ENCODE data around the gene FOXO4. TPM values are rescaled to one million over a fixed set of nuclear protein-coding genes. Genes with fewer than 3 reads are reported as not detected.

FOXO4 gene
- total RNA-seq, 1 donor = 4.3 TPM

DNA sequence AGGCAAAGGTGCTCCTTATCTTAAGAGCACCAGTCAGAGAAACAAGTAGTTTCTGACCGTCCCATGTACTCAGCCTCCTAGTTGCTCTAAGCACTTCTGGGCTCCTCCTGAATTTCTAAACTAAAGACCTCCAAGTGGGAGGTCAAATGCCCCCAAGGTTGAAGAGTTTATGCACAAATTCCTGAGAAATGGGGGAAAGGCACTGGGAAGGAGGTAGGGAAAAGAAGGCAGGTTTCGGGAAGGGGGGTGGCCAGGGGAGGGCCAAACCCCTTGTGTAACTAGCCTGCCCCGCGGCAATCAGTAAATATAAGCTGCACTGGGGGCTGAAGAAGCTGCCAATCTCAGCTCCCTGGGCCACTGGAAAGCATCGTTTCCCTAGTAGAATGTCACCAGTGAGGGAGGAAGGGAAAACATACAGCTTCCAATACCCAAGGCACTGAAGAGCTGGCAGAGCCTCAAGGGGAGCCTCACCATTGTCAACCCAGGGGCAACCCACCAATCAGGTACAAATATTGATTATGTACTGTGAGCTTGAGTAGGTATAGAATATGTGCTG, 3.4 kb downstream of the FOXO4 start:
- TF ChIP-seq, protein P1, sequence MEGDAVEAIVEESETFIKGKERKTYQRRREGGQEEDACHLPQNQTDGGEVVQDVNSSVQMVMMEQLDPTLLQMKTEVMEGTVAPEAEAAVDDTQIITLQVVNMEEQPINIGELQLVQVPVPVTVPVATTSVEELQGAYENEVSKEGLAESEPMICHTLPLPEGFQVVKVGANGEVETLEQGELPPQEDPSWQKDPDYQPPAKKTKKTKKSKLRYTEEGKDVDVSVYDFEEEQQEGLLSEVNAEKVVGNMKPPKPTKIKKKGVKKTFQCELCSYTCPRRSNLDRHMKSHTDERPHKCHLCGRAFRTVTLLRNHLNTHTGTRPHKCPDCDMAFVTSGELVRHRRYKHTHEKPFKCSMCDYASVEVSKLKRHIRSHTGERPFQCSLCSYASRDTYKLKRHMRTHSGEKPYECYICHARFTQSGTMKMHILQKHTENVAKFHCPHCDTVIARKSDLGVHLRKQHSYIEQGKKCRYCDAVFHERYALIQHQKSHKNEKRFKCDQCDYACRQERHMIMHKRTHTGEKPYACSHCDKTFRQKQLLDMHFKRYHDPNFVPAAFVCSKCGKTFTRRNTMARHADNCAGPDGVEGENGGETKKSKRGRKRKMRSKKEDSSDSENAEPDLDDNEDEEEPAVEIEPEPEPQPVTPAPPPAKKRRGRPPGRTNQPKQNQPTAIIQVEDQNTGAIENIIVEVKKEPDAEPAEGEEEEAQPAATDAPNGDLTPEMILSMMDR (IDR thresholded peaks at IDR 0.05; ENCODE audit: insufficient read depth, low read depth, low read length) = no peak
- no peak for DNase-seq (ENCODE audit: low read depth)
- H3K4me3 ChIP-seq (ENCODE audit: low read depth, low read length) = no peak overlapping the region

DNA sequence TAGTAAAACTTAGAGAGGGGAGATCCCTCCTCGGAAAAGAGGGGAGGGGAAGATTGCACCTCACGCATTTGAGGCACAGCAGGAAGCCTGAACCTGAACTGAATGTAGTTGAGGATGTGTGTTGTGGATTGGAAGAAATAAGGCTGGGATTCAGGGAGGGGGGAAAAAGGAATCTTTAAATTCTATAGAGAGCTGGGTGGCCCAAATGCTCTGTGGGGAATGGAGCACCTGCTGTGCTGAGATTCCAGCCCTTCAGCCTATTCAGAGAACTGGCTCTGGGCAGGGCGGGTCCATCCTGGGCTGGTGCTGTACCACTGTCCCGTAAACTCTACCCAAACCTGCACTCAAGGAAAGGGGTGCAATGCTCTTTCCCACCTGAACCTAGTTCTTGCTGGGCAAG, 4.1 kb downstream of the FOXO4 start:
- no peak for DNase-seq (ENCODE audit: low read depth)
- TF ChIP-seq, protein P1 (IDR thresholded peaks at IDR 0.05; ENCODE audit: insufficient read depth, low read depth, low read length) = no peak
- H3K4me3 ChIP-seq (ENCODE audit: low read depth, low read length) = no peak overlapping the region

DNA sequence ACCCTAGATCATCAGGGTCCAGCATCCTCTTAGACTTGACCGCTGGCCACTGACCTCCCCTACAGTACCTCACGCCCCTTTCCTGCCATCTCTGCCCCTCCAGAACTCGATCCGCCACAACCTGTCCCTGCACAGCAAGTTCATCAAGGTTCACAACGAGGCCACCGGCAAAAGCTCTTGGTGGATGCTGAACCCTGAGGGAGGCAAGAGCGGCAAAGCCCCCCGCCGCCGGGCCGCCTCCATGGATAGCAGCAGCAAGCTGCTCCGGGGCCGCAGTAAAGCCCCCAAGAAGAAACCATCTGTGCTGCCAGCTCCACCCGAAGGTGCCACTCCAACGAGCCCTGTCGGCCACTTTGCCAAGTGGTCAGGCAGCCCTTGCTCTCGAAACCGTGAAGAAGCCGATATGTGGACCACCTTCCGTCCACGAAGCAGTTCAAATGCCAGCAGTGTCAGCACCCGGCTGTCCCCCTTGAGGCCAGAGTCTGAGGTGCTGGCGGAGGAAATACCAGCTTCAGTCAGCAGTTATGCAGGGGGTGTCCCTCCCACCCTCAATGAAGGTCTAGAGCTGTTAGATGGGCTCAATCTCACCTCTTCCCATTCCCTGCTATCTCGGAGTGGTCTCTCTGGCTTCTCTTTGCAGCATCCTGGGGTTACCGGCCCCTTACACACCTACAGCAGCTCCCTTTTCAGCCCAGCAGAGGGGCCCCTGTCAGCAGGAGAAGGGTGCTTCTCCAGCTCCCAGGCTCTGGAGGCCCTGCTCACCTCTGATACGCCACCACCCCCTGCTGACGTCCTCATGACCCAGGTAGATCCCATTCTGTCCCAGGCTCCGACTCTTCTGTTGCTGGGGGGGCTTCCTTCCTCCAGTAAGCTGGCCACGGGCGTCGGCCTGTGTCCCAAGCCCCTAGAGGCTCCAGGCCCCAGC, 5.2 kb downstream of the FOXO4 start:
- H3K4me3 ChIP-seq (ENCODE audit: low read depth, low read length) = no peak overlapping the region
- TF ChIP-seq, protein P1 (IDR thresholded peaks at IDR 0.05; ENCODE audit: insufficient read depth, low read depth, low read length) = no peak
- DNase-seq (ENCODE audit: low read depth) = no peak

DNA sequence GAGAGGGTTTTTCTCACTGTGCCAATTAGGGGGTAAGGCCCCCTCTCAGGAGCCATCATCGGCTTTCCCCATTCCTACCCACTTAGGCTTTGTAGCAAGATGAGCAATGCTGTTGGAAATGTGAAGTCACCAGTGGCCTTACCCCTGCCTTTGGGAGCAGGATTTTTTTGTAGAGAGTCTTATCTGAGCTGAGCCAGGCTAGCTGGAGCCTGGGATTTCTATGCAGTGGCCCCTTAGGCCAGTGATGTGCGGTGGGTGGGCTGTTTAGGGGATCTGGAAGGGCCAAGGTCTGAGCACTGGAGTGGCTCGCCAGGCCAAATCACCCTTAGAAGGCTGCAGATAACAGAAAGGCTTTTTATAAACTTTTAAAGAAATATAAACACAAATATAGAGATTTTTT, 6.6 kb downstream of the FOXO4 start:
- no peak overlapping the region for H3K4me3 ChIP-seq (ENCODE audit: low read depth, low read length)
- TF ChIP-seq, protein P1 (IDR thresholded peaks at IDR 0.05; ENCODE audit: insufficient read depth, low read depth, low read length) = no peak
- DNase-seq (ENCODE audit: low read depth) = no peak

DNA sequence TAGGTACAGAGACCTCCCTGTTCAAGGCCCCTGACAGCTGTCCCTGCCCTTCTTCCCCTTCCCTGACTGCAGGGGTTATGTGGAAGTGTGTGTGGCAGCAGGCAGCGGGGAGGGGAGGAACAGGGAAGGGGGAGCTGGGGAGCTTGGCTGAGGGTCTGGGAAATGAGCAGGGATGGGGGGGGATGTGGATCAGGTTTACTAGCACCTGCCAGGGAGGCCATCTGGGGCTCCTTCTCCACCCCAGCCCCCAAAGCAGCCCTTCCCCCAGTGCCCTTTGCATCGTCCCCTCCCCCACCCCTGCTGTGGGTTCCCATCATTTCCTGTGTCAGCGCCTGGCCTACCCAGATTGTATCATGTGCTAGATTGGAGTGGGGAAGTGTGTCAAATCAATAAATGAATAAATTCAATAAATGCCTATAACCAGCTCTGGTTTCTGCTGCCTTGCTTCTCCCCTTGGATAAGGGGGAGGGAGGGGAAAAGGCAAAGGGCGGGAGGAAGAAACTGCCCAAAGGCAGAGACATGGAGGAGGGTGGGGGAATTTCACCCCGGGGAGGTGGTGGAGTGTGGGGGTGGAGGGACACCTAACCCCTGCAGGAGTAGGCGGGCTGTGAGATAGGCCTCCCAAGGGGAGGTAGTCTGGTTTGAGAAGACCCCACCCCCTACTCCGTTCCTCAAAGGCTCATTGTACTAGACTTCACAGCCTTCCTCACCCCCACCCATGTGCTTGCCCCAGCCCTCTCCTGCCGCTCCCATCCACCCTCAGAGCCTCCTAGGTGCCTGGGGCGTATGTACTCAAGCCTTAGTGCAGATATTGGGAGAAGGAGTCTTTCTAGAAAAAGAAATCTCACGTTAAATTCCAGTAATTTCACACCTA, 7.7 kb downstream of the FOXO4 start:
- DNase-seq (ENCODE audit: low read depth) = no peak
- TF ChIP-seq, protein P1 (IDR thresholded peaks at IDR 0.05; ENCODE audit: insufficient read depth, low read depth, low read length) = no peak
- no peak overlapping the region for H3K4me3 ChIP-seq (ENCODE audit: low read depth, low read length)

DNA sequence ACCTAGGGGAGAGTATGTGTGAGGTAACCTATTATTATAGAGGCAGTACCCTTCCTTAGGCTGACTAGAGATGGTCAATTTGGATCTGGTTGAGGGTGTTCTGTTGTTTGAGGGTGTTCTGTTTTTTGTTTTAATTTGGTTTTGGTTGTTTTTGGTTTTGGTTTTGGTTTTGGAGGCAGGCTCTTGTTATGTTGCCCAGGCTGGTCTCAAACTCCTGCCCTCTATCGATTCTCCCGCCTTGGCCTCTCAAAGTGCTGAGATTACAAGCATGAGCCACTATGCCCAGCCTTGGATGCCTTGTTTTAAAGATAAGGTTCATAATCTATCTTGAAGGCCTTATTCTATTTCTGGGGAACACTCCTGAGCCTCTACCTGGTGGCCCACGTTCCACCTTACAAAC, 10.0 kb downstream of the FOXO4 start:
- TF ChIP-seq, protein P1 (IDR thresholded peaks at IDR 0.05; ENCODE audit: insufficient read depth, low read depth, low read length) = no peak
- no peak for DNase-seq (ENCODE audit: low read depth)
- no peak overlapping the region for H3K4me3 ChIP-seq (ENCODE audit: low read depth, low read length)
